ENCODE results near the gene PRDM2.

The PRDM2 gene

GRCh38 chr1:13764588-13765332, 64.8 kb downstream of the PRDM2 start:
- DNase-seq (ENCODE audit: low read depth in 3 of 3) = no peak

GRCh38 chr1:13766592-13767564, 66.9 kb downstream of the PRDM2 start:
- DNase-seq (ENCODE audit: low read depth in 3 of 3) = no peak

- no peak for DNase-seq (ENCODE audit: low read depth in 3 of 3)
These were observed 69.2 kb downstream of the PRDM2 start for GRCh38 chr1:13769212-13769611.

GRCh38 chr1:13769830-13770229, 69.8 kb downstream of the PRDM2 start:
- DNase-seq (ENCODE audit: low read depth in 3 of 3) = no peak

GRCh38 chr1:13770743-13771142, 70.8 kb downstream of the PRDM2 start:
- no peak for DNase-seq (ENCODE audit: low read depth in 3 of 3)

- no peak for DNase-seq (ENCODE audit: low read depth in 3 of 3)
These were observed 71.8 kb downstream of the PRDM2 start for GRCh38 chr1:13771745-13772144.

GRCh38 chr1:13772271-13772670, 72.3 kb downstream of the PRDM2 start:
- no peak for DNase-seq (ENCODE audit: low read depth in 3 of 3)

GRCh38 chr1:13774121-13774520, 74.1 kb downstream of the PRDM2 start:
- DNase-seq (ENCODE audit: low read depth in 3 of 3) = no peak

- no peak for DNase-seq (ENCODE audit: low read depth in 3 of 3)
These were observed 75.5 kb downstream of the PRDM2 start for GRCh38 chr1:13775459-13775858.

- no peak for DNase-seq (ENCODE audit: low read depth in 3 of 3)
These were observed 75.9 kb downstream of the PRDM2 start for GRCh38 chr1:13775916-13776315.

- no peak for DNase-seq (ENCODE audit: low read depth in 3 of 3)
These were observed 78.4 kb downstream of the PRDM2 start for GRCh38 chr1:13778431-13778830.

- no peak for DNase-seq (ENCODE audit: low read depth in 3 of 3)
These were observed 79.9 kb downstream of the PRDM2 start for GRCh38 chr1:13779930-13780329.

- DNase-seq (ENCODE audit: low read depth in 3 of 3) = no peak
These were observed 80.8 kb downstream of the PRDM2 start for GRCh38 chr1:13780780-13781179.

- no peak for DNase-seq (ENCODE audit: low read depth in 3 of 3)
These were observed 81.2 kb downstream of the PRDM2 start for GRCh38 chr1:13781228-13781627.

- DNase-seq (ENCODE audit: low read depth in 3 of 3) = no peak
These were observed 82.1 kb downstream of the PRDM2 start for GRCh38 chr1:13781907-13782633.

- DNase-seq (ENCODE audit: low read depth in 3 of 3) = no peak
These were observed 82.8 kb downstream of the PRDM2 start for GRCh38 chr1:13782634-13783360.

GRCh38 chr1:13783551-13783950, 83.6 kb downstream of the PRDM2 start:
- DNase-seq (ENCODE audit: low read depth in 3 of 3) = no peak

GRCh38 chr1:13784971-13785370, 85.0 kb downstream of the PRDM2 start:
- DNase-seq (ENCODE audit: low read depth in 3 of 3) = no peak

GRCh38 chr1:13786541-13786940, 86.6 kb downstream of the PRDM2 start:
- DNase-seq (ENCODE audit: low read depth in 3 of 3) = no peak

GRCh38 chr1:13788795-13789194, 88.8 kb downstream of the PRDM2 start:
- no peak for DNase-seq (ENCODE audit: low read depth in 3 of 3)

GRCh38 chr1:13790290-13791030, 90.5 kb downstream of the PRDM2 start:
- no peak for DNase-seq (ENCODE audit: low read depth in 3 of 3)

All from stimulated activated CD4-positive, alpha-beta T cell treated with anti-CD3 and anti-CD28 coated beads, TNF-alpha, amount 100 ng/mL, for 48 hours (primary cell).